ENCODE results near the gene PDE4C.

DNA sequence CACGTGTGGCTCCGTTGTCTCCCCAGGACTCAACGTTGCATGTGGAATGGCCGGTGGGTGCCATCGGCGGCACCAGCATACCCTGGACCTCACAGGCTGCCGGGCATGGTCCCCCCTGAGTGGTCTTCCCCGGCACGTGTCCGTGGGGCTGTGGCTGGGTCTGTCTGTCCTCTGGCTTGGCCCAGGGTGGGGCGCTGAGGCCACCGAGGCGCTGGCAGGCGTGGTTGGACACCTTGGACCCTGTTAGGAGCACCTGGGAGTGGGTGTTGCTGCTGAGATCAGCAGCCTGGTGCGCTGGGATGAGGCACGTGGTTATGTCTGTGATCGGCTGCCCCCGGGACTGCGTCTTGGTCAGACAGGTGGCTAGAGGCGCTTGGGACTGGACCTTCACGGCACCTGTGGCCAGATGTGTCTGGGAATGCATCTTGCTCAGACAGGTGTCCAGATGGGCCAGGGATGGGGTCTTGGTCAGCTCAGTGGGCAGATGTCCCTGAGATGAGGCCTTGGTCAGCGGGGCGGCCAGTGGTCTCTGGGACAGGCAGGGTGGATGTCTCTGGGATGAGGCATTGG, 38.8 kb upstream of the PDE4C start:
- TF ChIP-seq POLR2A (IDR thresholded peaks at IDR 0.05) (no peak), POLR2AphosphoS5 (IDR thresholded peaks at IDR 0.05) (peak in 2 of 3 donors; percentile 17 to 35)
- TF ChIP-seq, protein P1, sequence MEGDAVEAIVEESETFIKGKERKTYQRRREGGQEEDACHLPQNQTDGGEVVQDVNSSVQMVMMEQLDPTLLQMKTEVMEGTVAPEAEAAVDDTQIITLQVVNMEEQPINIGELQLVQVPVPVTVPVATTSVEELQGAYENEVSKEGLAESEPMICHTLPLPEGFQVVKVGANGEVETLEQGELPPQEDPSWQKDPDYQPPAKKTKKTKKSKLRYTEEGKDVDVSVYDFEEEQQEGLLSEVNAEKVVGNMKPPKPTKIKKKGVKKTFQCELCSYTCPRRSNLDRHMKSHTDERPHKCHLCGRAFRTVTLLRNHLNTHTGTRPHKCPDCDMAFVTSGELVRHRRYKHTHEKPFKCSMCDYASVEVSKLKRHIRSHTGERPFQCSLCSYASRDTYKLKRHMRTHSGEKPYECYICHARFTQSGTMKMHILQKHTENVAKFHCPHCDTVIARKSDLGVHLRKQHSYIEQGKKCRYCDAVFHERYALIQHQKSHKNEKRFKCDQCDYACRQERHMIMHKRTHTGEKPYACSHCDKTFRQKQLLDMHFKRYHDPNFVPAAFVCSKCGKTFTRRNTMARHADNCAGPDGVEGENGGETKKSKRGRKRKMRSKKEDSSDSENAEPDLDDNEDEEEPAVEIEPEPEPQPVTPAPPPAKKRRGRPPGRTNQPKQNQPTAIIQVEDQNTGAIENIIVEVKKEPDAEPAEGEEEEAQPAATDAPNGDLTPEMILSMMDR (IDR thresholded peaks at IDR 0.05 in 8 of 11, conservative IDR thresholded peaks at IDR 0.05 in 3 of 11) = no peak
